SKM-1 (cell line): ENCODE results near the gene COL23A1.

Source experiments
- DNase-seq: peaks from one replicate; lab custom pipeline; 2025; ENCODE audit not compliant: unreplicated experiment; lab: John Stamatoyannopoulos, UW

The COL23A1 gene

GRCh38 chr5:178535299-178536175 lies 54.7 kb downstream of the COL23A1 start:
- DNase-seq, result peak; percentile 27

GRCh38 chr5:178533136-178533535 lies 57.1 kb downstream of the COL23A1 start:
- DNase-seq, result no peak

- peak; percentile 58 for DNase-seq
These were observed 57.5 kb downstream of the COL23A1 start for GRCh38 chr5:178532666-178533065.

- DNase-seq, result no peak
These were observed 58.0 kb downstream of the COL23A1 start for GRCh38 chr5:178532236-178532635.

- no peak for DNase-seq
These were observed 58.4 kb downstream of the COL23A1 start for GRCh38 chr5:178531786-178532185.

- no peak for DNase-seq
These were observed 59.7 kb downstream of the COL23A1 start for GRCh38 chr5:178530526-178530925.

GRCh38 chr5:178529080-178529479 lies 61.1 kb downstream of the COL23A1 start:
- no peak for DNase-seq

- no peak for DNase-seq
These were observed 62.5 kb downstream of the COL23A1 start for GRCh38 chr5:178527458-178528307.

GRCh38 chr5:178526773-178527457 lies 63.3 kb downstream of the COL23A1 start:
- DNase-seq, result no peak

- no peak for DNase-seq
These were observed 64.1 kb downstream of the COL23A1 start for GRCh38 chr5:178525906-178526732.

- DNase-seq, result no peak
These were observed 65.9 kb downstream of the COL23A1 start for GRCh38 chr5:178524093-178524882.

GRCh38 chr5:178522361-178522760 lies 67.8 kb downstream of the COL23A1 start:
- no peak for DNase-seq

- DNase-seq, result no peak
These were observed 69.3 kb downstream of the COL23A1 start for GRCh38 chr5:178520851-178521250.

GRCh38 chr5:178519804-178520203 lies 70.4 kb downstream of the COL23A1 start:
- DNase-seq, result no peak

- DNase-seq, result no peak
These were observed 71.0 kb downstream of the COL23A1 start for GRCh38 chr5:178519155-178519554.

- no peak for DNase-seq
These were observed 73.5 kb downstream of the COL23A1 start for GRCh38 chr5:178516504-178517235.

GRCh38 chr5:178515776-178516503 lies 74.3 kb downstream of the COL23A1 start:
- DNase-seq, result no peak

GRCh38 chr5:178514851-178515418 lies 75.3 kb downstream of the COL23A1 start:
- no peak for DNase-seq
